GM10266 (cell line): ENCODE measurements around the gene CDH4.

Experiments
- DNase-seq: peaks from one replicate; pipeline ENCODE4 v3.0.0; 2012; ENCODE audit errors: extremely low spot score
- TF ChIP-seq, protein P1 (sequence below): IDR thresholded peaks from 2 replicates; pipeline ENCODE4 v1.5.1; 2012; ENCODE audit warnings: mild to moderate bottlenecking, low read depth; ENCODE audit not compliant: control insufficient read depth, insufficient read depth; ENCODE audit errors: missing control alignments

CDH4 gene

DNA sequence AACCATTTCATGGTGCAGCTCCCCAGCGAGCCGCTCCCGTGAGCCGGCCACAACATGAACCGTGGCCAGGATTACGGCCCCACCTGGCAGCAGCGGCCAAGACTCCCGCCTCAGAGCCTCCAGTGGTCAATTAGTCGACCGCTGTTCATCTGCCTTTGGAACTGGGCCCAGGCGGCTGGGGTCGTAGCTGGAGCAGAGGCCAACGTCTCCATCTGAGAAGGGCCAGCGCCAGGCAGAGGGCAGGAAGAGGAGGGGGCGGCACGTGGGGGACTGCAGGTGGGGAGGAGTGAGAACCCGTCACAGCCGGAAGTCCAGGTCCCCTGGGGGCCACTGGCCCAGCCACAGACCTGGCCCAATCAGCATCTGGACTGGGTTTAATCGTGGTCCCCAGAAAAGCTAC is 629.4 kb downstream of the CDH4 start:
- TF ChIP-seq, protein P1, sequence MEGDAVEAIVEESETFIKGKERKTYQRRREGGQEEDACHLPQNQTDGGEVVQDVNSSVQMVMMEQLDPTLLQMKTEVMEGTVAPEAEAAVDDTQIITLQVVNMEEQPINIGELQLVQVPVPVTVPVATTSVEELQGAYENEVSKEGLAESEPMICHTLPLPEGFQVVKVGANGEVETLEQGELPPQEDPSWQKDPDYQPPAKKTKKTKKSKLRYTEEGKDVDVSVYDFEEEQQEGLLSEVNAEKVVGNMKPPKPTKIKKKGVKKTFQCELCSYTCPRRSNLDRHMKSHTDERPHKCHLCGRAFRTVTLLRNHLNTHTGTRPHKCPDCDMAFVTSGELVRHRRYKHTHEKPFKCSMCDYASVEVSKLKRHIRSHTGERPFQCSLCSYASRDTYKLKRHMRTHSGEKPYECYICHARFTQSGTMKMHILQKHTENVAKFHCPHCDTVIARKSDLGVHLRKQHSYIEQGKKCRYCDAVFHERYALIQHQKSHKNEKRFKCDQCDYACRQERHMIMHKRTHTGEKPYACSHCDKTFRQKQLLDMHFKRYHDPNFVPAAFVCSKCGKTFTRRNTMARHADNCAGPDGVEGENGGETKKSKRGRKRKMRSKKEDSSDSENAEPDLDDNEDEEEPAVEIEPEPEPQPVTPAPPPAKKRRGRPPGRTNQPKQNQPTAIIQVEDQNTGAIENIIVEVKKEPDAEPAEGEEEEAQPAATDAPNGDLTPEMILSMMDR: no peak
- DNase-seq: no peak

DNA sequence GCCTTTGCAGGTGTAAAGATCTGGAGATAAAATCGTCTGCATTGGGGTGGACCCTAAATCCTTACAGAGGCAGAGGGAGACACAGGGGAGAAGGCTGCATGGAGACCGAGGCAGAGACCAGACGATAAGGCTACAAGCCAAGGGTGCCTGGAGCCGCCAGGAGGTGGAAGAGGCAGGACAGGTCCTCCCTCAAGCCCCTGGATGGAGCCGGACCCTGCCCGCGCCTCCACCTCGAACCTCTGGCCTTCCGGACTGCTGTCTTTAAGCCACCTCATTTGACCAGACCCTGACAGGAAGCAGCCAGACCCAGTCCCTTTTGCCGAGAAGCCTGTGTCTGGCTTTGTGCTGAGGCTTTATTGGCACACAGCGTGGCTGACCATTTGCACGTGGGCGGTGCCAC is 629.8 kb downstream of the CDH4 start:
- TF ChIP-seq, protein P1: no peak
- no peak for DNase-seq

DNA sequence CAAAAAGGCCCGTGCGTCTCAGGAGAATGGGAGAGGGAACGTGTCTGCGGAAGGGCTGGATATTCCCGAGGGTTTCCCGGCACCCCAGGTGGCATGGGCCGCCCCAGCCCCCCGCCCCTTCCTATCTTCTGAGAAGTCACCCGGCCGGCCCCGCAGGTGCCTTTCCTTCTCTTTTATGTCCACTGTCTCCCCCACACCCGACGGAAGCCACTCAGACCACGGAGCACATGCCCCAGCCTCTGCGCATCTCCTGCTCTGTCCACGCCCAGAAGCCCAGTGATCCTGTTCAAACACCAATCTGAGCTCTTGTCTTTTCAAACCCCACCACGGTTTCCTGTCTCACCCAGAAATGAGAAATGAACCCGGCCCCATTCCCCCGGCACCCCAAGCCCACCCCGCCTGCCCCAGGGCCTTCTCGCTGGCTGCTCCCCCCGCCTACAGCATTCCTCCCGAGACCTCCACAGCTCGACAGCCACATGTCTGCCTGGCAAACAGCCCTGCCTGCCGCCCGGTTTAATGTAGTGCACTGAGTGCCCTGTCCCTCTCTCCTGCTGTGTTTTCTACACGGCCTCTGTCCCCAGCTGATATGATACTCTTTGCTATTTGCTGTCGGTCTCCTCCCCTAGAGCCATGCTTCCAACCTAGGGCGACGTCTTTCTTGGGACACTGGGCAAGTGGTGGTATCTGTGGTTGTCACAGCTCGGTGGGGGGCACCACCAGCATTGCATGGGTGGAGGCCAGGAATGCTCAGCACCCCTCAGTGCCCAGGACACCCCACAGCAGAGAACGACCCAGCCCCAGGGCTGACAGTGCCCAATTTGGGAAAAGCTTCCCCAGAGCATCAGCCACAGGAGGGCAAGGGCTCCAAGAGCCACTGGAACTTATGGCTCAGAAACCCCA is 630.9 kb downstream of the CDH4 start:
- DNase-seq: no peak
- TF ChIP-seq, protein P1: no peak

DNA sequence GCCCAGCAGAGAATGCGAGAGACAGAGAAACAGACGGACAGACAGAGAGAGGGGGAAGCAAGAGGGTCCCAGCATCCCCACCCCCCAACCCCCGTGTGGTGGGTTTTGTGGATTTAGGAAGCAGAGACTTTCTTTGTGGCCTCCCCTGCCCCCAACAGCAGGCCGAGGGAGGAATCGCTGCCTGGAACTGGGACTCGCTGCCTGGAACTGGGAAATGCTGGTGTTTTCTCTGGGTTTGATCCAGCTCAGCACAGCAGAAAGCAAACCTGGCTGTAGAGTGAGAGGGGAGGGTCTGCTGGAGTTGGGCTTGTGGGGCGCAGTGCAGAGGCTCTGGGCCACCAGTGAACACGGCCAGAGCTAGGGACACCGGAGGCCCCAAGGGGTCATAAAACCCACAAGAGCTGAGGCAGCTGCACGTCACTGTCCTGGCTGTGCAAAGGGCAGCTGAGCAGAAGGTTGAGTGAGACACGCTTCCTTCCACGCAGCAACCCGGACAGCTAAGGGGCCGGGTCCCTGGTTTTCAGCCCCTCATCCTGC is 631.9 kb downstream of the CDH4 start:
- TF ChIP-seq, protein P1: no peak
- no peak for DNase-seq

DNA sequence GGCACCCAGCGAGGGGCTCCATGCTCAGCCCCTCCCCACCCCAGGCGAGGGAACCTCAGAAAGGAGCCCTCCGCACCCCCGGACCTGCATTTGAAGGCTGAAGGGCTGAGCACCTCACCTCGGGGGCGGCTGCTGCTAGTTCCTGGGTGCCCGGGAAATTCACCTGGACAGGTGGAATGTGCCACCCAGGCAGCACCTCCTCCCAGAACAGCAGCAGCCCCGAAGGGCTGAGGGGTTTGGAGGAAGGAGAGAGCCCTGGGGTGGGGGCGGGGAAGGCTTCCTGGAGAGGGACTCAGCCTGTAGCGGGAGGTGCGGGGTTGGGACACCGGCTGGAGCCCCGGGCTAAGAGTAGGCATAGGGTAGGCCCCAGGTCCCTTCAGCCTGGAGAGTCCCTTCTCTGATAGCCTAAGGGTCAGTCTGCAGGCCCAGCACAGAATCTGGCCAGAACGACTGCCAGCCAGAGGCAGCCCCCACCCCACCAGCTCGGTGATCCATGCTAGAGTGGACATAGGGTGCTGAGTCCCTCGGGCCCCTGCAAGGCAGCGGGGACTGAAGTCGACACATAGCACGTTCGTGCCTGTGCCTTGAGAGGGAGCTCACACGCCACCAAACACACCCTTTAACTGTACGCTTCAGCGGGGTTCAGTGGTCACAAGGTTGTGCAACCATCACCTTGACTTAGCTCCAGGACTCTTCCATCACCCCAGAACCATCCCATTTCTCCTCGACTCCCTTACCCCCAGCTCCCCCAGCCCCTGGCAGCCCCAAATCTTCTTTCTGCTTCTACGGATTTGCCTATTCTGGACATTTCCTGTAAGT is 632.7 kb downstream of the CDH4 start:
- DNase-seq: no peak
- TF ChIP-seq, protein P1: no peak

DNA sequence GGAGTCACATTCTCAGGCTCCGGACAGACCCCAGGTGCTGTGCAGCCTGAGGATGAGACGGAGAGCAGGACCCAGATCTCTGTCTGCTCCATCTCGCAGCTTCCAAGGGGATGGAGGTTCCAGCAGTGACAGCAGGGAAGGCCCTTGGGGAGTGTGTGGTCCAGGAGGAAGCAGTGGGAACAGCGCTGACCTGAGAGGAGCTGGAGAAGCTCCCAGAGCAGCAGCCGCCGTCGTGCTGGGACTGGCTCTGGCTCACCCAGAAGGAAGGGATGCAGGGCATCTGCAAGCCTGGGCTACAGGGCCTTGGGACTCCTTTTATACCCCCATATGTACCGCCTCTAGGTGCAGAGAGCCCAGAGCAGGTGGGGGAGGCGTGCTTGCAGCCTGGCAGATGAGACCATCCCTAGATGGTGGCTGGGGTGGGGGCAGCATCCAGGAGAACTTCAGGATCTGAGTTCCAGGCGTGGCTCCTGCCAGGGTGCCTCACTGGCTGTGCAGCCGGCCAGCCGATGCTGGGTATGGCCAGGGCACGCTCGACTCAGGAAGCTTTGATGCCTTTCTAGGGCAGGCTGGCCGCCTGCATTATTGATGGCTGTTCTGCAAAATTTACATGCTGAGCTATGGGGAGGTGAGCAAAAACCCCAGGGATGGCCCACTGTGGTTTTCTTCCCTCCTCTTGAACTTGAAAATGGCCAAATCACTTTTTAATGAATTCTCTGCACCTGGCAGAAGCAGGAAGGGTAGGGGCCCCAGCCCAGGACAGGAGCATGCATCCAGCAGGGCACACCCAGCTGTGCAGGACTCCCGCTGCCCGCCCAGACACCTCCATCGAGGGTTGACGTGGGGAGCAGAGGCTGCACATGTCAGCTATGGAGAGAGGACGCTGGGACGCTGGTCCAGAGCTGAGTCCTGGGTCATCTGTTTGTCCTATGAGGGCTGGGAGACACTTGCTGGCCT is 634.0 kb downstream of the CDH4 start:
- TF ChIP-seq, protein P1: no peak
- DNase-seq: no peak
